ENCODE measurements around the gene PRSS57. TPM values are rescaled to one million over a fixed set of nuclear protein-coding genes. Genes with fewer than 3 reads are reported as not detected.
"Not testable (repeated sequence)": the region's sequence is repeated elsewhere in the genome, so short reads cannot be mapped to it uniquely, and the experiment has no call there.

PRSS57 gene
- total and polyA plus RNA-seq, 4 donors = 0.10 to 2.0 (median 0.60) TPM; not detected in 1

DNA sequence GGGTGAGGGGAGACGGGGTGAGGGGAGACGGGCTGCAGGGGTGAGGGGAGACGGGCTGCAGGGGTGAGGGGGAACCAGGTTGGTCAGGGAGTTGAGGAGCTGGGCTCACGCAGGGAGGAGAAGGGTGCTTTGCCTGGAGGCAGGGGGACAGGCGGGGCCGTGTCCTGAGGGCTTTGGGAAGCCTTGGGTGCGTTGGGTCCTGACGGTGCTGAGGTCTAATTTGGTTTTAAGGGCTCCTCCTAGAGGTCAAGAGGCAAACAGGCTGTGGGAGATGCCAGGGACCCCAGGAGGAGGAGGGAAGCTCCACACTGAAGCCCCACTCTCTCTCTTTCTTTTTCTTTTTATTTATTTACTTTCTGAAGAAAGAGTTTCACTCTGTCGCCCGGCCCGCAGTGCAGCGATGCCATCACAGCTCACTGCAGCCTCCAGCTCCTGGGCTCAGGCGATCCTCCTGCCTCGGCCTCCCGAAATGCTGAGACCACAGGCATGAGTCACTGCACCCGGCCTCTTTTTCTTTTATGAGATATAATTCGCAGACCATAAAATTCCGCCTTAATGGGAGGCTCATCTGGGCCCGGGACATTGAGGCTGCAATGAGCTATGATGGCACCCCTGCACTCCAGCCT lies 46.4 kb upstream of the PRSS57 start:
- 73 to 75% methylated on average over 16 to 18 of the region's 19 CpGs for WGBS, 2 donors
- DNase-seq = peak in 1 of 3 donors; percentile 31
- no peak overlapping the region for H3K4me3 ChIP-seq
- no peaks in the 10 kb centered on the region for H3K27me3 ChIP-seq (ENCODE audit: control insufficient read depth in 3 of 3, insufficient read depth in 3 of 3, low read length in 2 of 3)
- H3K9ac ChIP-seq (ENCODE audit: insufficient read depth in 1 of 2, low read length in 2 of 2) = no peak overlapping the region
- H3K9me3 ChIP-seq (ENCODE audit: control insufficient read depth in 4 of 4, insufficient read depth in 3 of 4, low read length in 3 of 4) = peaks cover 0 to 2% (median 0%) of the 10 kb centered on the region in 4 donors
- H3K4me1 ChIP-seq (ENCODE audit: control insufficient read depth in 5 of 5, insufficient read depth in 5 of 5, low read length in 5 of 5) = peaks cover 0 to 2% (median 0%) of the 10 kb centered on the region in 5 donors
- TF ChIP-seq, protein P1, sequence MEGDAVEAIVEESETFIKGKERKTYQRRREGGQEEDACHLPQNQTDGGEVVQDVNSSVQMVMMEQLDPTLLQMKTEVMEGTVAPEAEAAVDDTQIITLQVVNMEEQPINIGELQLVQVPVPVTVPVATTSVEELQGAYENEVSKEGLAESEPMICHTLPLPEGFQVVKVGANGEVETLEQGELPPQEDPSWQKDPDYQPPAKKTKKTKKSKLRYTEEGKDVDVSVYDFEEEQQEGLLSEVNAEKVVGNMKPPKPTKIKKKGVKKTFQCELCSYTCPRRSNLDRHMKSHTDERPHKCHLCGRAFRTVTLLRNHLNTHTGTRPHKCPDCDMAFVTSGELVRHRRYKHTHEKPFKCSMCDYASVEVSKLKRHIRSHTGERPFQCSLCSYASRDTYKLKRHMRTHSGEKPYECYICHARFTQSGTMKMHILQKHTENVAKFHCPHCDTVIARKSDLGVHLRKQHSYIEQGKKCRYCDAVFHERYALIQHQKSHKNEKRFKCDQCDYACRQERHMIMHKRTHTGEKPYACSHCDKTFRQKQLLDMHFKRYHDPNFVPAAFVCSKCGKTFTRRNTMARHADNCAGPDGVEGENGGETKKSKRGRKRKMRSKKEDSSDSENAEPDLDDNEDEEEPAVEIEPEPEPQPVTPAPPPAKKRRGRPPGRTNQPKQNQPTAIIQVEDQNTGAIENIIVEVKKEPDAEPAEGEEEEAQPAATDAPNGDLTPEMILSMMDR (IDR thresholded peaks at IDR 0.05; ENCODE audit: control extremely low read depth, extremely low read depth) = no peak
- no peak for ATAC-seq (ENCODE audit: insufficient read depth, low FRiP score)
- H3K27ac ChIP-seq (ENCODE audit: low read depth in 1 of 2, low read length in 1 of 2) = no peak overlapping the region
- peaks cover 0 to 7% (median 3%) of the 10 kb centered on the region in 4 donors for H3K36me3 ChIP-seq (ENCODE audit: control insufficient read depth in 4 of 4, insufficient read depth in 4 of 4, low read length in 4 of 4)

GRCh38 chr19:740816-741505 lies 45.7 kb upstream of the PRSS57 start:
- not testable (repeated sequence) for DNase-seq; ATAC-seq (ENCODE audit: insufficient read depth, low FRiP score); H3K27ac ChIP-seq (ENCODE audit: low read depth in 1 of 2, low read length in 1 of 2); H3K27me3 ChIP-seq (ENCODE audit: control insufficient read depth in 3 of 3, insufficient read depth in 3 of 3, low read length in 2 of 3); H3K9ac ChIP-seq (ENCODE audit: insufficient read depth in 1 of 2, low read length in 2 of 2); H3K9me3 ChIP-seq (ENCODE audit: control insufficient read depth in 4 of 4, insufficient read depth in 3 of 4, low read length in 3 of 4); H3K36me3 ChIP-seq (ENCODE audit: control insufficient read depth in 4 of 4, insufficient read depth in 4 of 4, low read length in 4 of 4); H3K4me1 ChIP-seq (ENCODE audit: control insufficient read depth in 5 of 5, insufficient read depth in 5 of 5, low read length in 5 of 5); H3K4me3 ChIP-seq
- 86 to 90% methylated on average over 15 to 16 of the region's 16 CpGs for WGBS, 2 donors

- Histone ChIP-seq H3K36me3 (ENCODE audit: control insufficient read depth in 4 of 4, insufficient read depth in 4 of 4, low read length in 4 of 4) (peaks cover 0 to 3% (median under 1%) of the 10 kb centered on the region in 4 donors), H3K27me3 (ENCODE audit: control insufficient read depth in 3 of 3, insufficient read depth in 3 of 3, low read length in 2 of 3) (no peaks in the 10 kb centered on the region), H3K4me1 (ENCODE audit: control insufficient read depth in 5 of 5, insufficient read depth in 5 of 5, low read length in 5 of 5) (peaks cover 0 to 2% (median 0%) of the 10 kb centered on the region in 5 donors), H3K9ac (ENCODE audit: insufficient read depth in 1 of 2, low read length in 2 of 2) (no peak overlapping the region), H3K27ac (ENCODE audit: low read depth in 1 of 2, low read length in 1 of 2) (no peak overlapping the region), H3K9me3 (ENCODE audit: control insufficient read depth in 4 of 4, insufficient read depth in 3 of 4, low read length in 3 of 4) (no peaks in the 10 kb centered on the region), H3K4me3 (no peak overlapping the region)
- WGBS, 2 donors = 90 to 95% methylated on average over 32 to 36 of the region's 36 CpGs
- ATAC-seq (ENCODE audit: insufficient read depth, low FRiP score) = no peak
- TF ChIP-seq, protein P1 (IDR thresholded peaks at IDR 0.05; ENCODE audit: control extremely low read depth, extremely low read depth) = no peak
- no peak for DNase-seq
Observed at GRCh38 chr19:739998-740715, 44.9 kb upstream of the PRSS57 start.

Data from lung (tissue), 12 donors.